ENCODE data around the gene FAM83B.
"Not testable (repeated sequence)": the region's sequence is repeated elsewhere in the genome, so short reads cannot be mapped to it uniquely, and the experiment has no call there.

The FAM83B gene

GRCh38 chr6:54979161-54979560 lies 132.6 kb downstream of the FAM83B start:
- not testable (repeated sequence) for DNase-seq (ENCODE audit: low spot score)

- DNase-seq (ENCODE audit: low spot score) = no peak
These were observed 134.1 kb downstream of the FAM83B start for GRCh38 chr6:54980511-54981275.

- no peak for DNase-seq (ENCODE audit: low spot score)
These were observed 134.7 kb downstream of the FAM83B start for GRCh38 chr6:54981276-54981609.

GRCh38 chr6:54981647-54982046 lies 135.1 kb downstream of the FAM83B start:
- DNase-seq (ENCODE audit: low spot score) = no peak

- no peak for DNase-seq (ENCODE audit: low spot score)
These were observed 141.2 kb downstream of the FAM83B start for GRCh38 chr6:54987633-54988290.

- no peak for DNase-seq (ENCODE audit: low spot score)
These were observed 142.0 kb downstream of the FAM83B start for GRCh38 chr6:54988576-54988975.

- no peak for DNase-seq (ENCODE audit: low spot score)
These were observed 143.4 kb downstream of the FAM83B start for GRCh38 chr6:54990001-54990400.

Measured in ecto neural progenitor cell (in vitro differentiated cells).